Measurements from ENCODE around the gene UBE2U.
A peak's percentile ranks its signal among the peaks of the same experiment; 100 is the strongest.
"Not testable (repeated sequence)": the region's sequence is repeated elsewhere in the genome, so short reads cannot be mapped to it uniquely, and the experiment has no call there.

UBE2U gene

DNA sequence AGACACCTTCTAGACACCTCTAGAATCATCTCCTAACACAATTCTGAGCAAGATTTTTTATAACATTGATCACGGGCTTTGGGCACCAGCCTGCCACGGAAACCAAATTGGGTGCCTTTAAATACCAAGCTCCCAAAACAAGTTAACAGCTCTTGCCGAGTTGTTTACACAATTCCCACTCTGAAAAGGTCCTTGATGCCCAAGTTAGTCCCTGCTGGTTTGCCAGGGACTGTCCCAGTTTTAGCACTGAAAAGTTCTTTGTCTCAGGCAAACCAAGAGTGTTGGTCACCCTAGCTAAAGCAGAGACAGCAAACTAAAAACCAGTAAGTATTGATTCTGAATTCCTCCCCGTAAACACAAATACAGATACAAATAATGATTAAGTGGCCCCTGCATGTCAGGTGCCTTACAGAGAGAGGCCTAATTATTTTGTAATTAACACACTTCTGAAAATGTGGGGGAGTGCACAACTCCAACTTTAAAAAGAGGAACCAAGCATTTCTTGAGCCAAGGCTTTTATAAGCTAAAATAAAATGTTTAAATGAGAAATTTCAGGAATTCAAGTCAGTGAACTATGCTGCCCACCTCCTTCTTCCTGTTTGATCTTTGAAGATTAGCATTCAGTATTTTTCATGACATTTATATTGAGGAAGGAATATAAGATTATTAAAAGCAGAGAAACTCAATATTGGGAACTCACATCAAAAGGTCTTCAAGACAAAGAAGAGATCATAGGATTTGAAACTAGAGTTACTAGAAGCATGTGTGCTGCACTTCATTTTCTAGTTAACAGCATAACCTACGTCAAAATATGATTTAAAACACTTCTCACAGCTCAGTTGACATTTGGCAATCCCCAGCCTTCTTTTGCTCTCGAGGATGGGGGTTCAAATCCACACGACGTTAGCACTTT lies 9.0 kb upstream of the UBE2U start:
- DNase-seq, result no peak

GRCh38 chr1:64195081-64195395 lies 8.4 kb upstream of the UBE2U start:
- no peak for DNase-seq

GRCh38 chr1:64196074-64196870 lies 7.2 kb upstream of the UBE2U start:
- DNase-seq, result no peak

DNA sequence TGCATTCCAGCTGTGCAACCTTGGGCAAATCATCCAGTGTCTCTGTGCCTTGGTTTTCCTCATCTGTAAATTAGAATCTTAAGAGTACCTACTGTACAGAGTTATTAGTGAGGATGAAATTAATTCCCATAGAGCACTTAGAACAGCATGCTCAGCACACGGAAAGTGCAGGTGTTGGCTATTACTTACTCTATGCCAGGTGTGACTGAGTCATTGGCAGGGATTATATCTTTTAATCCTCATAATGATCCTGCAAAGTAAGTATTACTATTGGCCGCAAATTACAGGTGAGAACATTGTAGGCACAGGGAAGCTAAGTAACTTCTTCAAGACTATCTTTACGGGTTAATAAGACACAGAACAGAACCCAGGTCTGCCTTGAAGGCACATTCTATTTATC lies 6.3 kb upstream of the UBE2U start:
- DNase-seq, result no peak

DNA sequence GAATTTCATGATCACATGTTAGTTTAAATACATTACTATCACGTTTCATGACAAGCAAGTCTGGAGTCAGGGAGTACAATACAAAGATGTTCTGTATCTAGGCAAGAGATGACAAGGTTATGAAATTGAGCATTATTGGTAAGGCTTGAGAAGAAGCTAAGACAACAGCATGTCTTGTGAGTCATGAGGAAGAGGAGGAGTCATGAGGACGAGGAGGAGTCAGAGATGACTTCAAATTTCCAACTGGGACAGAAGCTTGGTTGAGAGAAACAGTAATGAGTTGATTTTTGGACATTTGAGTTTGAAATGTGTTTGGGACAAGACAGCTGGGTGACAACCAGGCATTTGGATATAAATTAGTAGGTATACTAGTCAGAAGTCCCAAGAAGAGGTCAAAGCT lies 4.3 kb upstream of the UBE2U start:
- no peak for DNase-seq

GRCh38 chr1:64200064-64200463 lies 3.4 kb upstream of the UBE2U start:
- DNase-seq, result no peak

DNA sequence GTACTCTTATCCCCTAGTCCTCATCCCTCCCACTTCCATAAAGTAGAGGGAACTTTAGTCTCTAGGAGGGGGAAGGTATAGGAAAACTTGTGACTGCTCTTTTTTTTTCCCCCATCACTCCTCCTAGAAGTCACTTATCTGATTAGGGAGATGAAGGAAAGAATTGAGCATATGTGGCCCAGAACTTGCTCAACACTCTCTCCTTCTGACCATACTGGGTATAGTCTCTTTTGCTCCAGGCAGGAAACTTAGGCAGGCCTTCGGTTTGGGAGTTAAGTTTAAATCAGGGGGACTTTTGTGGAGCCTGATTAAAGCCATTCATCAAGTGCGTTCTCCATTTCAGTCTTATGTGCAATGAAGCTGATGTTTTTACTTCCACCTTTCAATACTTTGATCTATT lies 5.8 kb downstream of the UBE2U start:
- DNase-seq, result no peak

DNA sequence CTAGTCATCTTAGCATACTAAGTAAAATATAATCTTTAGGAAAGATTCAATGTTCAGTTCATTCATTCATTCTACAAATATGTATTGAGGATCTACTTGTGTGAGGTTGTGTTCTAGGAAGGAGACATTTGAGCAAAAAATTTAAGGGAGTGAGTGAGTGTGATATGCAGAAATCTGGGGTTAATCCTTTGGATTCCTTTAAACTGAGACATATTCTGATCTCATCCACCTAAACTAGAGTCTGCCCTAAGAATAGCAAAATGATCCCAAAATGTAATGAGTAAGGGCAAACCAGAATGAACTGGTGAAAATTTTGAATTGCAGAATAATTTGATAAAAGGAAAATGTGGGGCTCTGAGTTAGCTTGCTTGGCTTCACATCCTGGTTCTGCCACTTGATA lies 8.6 kb downstream of the UBE2U start:
- no peak for DNase-seq

- DNase-seq, result peak; percentile 40
These were observed 12.2 kb downstream of the UBE2U start for GRCh38 chr1:64215576-64215975.

GRCh38 chr1:64220241-64220640 lies 16.8 kb downstream of the UBE2U start:
- no peak for DNase-seq

- DNase-seq, result no peak
These were observed 20.1 kb downstream of the UBE2U start for GRCh38 chr1:64223329-64224151.

DNA sequence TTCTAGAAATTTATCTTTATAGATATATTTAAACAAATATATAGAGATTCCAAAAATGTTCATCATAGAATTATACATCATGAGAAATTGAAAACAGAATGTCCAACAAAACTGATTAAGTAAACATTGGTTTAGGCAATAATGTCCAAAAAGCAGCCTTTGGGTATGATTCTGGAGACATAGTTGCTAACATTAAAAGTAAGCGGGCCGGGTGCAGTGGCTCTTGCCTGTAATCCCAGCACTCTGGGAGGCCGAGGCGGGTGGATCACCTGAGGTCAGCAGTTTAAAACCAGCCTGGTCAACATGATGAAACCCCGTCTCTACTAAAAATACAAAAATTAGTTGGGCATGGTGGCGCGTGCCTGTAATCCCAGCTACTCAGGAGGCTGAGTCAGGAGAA lies 20.8 kb downstream of the UBE2U start:
- not testable (repeated sequence) for DNase-seq

DNA sequence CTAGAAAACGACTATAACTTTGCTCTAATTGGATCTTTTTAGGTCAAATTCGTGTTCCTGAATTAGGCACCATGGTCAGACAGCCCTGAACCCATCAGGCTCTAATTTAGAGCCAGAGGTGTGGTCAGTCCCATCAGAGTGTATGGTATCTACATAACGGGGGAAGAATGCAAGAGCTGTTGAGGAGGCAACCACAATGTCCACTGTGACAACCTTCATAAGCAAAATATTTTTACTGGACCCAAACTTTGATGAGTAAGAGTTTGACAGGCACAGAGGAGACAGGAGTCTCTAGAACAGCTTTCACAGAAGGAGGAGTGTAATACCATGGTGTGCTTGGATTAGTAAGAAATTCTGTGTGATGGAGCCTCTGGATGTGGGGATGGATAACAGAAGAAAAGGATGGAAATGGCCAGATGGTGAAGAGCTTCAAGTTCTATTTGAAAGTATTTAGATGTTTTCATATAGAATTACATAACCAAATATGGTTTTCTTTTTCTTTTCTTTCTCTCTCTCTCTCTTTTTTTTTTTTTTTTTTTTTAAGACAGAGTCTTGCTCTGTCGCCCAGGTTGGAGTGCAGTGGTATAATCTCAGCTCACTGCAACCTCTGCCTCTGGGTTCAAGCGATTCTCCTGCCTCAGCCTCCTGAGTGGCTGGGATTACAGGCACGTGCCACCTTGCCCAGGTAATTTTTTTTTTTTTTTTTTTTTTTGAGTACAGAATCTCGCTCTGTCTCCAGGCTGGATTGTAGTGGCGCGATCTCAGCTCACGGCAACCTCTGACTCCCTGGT lies 24.9 kb downstream of the UBE2U start:
- DNase-seq, result no peak

GRCh38 chr1:64229307-64229706 lies 25.9 kb downstream of the UBE2U start:
- no peak for DNase-seq

DNA sequence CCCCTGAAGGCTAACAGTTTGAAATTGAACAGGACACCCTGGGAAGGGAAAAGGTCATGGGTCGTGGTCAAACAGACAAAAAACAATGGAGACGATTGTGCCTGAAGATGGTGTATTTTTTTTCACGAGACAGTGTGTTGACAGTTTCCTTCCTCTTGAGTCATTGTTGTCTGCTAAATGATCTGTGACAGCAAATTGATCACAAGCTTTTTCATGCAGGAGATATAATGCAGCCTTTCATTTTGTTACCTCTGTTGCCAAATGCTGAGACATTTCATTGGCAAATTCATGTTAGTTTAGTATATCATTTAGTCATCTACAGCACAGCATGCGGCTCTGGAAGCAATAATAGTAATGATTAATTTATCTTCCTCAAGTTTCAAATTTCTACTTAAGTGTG lies 27.7 kb downstream of the UBE2U start:
- DNase-seq, result peak; percentile 11

GRCh38 chr1:64231654-64232053 lies 28.2 kb downstream of the UBE2U start:
- DNase-seq, result no peak

DNA sequence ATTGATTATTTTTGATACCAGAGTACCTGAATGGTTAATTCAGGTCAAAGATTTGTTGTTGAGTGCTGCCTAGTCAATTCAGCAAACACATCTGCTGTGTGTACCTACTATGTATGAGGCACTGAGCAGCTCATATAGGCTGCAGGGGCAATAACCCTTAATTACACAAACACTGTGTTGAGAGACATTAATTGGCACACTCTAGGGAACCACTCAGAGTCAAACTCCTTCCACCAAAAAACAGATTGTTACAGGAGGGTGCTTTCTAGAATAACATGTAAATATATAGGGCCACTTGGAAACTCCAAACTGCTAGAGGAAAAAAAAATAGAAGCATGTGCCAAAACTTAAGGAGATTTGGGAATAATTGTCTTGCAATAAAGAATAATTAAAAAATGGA lies 31.3 kb downstream of the UBE2U start:
- no peak for DNase-seq

DNA sequence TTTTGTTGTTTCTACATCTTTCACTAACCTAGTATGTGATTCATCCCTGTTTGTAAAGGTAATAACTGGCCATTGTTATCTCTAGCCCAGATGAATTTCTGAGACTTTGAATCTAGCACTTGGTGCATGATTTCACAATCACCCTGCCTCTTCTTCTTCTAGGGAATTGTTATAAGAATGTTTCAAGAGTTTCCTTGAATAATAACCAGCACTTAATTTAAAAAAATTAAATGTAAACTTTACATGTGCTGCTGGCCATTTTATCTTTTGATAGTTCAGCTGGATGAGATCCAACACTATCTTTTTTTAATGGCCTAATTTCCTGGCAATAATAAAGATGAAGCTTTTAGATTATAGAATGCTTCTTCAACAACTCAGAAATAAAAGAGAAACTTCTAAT lies 31.8 kb downstream of the UBE2U start:
- DNase-seq, result no peak

DNA sequence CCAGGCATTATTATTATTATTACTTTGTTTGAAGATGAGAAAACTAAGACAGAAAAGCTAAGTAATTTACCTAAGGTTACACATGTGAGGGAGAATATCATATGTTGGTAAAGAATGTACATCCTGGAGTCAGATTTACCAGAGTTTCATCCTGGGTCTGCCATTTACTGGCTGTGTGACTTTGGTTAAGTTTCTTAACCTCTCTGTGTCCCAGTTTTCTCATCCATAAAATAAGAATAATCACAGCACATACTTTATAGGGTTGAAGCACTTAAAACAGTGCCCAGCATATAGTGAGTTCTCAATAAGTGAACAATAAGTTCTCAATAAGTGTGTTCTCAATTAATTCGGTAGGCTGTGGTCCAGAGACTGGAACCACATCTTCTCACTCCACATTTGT lies 32.5 kb downstream of the UBE2U start:
- DNase-seq, result no peak

DNA sequence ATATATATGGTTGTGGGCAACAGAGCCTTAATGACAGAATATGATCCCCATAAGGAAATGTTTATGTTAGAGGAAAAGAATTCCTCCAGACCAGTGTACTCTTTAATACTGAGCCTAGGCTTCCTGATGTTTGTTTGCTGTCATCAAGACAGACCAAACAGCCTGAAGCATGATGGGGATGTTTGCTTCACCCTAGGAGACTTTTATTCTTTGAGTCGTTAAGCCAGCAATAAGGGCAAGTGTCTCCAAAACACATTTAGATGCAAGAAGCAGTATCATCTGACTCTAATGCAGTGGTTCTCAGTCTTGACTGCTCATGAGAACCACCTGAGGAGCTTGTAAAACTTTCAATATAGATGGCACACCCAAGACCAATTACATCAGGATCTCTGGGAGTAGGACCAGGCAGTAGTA lies 33.1 kb downstream of the UBE2U start:
- DNase-seq, result no peak

DNA sequence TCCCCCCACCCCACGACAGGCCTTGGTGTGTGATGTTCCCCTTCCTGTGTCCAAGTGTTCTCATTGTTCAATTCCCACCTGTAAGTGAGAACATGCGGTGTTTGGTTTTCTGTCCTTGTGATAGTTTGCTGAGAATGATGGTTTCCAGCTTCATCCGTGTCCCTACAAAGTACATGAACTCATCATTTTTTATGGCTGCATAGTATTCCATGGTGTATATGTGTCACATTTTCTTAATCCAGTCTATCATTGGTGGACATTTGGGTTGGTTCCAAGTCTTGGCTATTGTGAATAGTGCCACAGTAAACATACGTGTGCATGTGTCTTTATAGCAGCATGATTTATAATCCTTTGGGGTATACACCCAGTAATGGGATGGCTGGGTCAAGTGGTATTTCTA lies 36.1 kb downstream of the UBE2U start:
- not testable (repeated sequence) for DNase-seq

DNA sequence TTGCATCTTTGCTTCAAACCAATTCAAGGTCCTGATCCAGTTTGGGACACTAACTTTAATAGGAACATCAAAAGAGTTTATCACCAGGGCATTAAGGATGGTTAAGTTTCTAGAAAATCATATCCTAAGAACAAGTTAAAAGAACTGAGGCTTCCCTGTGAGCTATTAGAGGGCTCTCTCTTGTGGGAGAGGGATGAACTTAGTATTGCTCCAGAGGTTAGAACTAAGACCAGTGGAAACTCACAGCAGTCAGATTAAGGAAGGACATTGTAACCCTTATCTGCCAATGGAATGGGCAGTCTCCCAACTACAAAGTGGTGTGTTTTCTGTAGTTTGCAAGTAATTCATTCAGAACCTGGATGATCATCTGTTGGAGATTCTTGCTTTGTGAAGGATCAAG lies 36.8 kb downstream of the UBE2U start:
- DNase-seq, result no peak

GRCh38 chr1:64241069-64241468 lies 37.6 kb downstream of the UBE2U start:
- no peak for DNase-seq
